Measurements from ENCODE around the gene DOCK3.

DOCK3 gene

DNA sequence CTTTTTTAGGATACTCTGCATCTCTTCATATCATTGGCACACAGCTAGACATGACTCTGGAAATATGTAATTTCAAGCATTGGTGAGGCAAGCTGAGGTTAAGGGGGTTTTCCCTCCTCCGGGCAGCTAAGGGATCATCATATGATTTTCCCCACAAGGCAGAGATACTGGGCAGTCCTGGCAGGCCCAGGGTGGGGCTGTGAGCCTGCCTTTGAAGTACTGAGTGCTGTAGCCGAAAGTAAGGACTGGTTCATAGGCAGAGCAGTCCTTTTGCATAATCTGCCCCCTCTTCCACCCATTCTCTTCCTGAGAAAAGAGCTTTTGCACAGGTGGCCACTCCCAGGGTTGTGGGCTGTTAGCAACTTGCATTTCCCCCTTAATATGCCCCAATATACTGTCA, 541.6 kb downstream of the DOCK3 start:
- TF ChIP-seq, protein P1, sequence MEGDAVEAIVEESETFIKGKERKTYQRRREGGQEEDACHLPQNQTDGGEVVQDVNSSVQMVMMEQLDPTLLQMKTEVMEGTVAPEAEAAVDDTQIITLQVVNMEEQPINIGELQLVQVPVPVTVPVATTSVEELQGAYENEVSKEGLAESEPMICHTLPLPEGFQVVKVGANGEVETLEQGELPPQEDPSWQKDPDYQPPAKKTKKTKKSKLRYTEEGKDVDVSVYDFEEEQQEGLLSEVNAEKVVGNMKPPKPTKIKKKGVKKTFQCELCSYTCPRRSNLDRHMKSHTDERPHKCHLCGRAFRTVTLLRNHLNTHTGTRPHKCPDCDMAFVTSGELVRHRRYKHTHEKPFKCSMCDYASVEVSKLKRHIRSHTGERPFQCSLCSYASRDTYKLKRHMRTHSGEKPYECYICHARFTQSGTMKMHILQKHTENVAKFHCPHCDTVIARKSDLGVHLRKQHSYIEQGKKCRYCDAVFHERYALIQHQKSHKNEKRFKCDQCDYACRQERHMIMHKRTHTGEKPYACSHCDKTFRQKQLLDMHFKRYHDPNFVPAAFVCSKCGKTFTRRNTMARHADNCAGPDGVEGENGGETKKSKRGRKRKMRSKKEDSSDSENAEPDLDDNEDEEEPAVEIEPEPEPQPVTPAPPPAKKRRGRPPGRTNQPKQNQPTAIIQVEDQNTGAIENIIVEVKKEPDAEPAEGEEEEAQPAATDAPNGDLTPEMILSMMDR (conservative IDR thresholded peaks at IDR 0.05; ENCODE audit: low read depth, low read length) = no peak
- DNase-seq (ENCODE audit: low read depth) = no peak
- H3K4me3 ChIP-seq (ENCODE audit: low read length) = no peak overlapping the region

DNA sequence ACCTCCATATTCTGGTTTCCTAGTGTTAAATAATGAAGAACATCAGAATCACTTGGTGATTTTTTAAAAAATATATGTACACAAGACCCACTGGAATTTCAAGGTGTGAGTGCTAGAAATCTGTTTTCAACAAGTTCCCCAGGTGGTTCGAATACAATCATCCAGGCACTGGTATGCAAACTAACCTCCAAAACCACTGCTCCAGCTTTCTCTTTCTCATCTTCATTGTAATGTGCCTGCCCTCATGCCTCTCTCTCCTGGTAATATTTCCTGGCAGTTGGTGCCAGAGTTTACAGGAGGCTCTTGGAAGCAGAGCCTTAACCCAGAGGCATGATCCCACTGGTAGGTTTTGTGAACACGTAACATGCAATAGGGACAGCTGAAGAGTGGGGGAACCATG, 547.2 kb downstream of the DOCK3 start:
- TF ChIP-seq, protein P1 (conservative IDR thresholded peaks at IDR 0.05; ENCODE audit: low read depth, low read length) = no peak
- no peak overlapping the region for H3K4me3 ChIP-seq (ENCODE audit: low read length)
- no peak for DNase-seq (ENCODE audit: low read depth)

DNA sequence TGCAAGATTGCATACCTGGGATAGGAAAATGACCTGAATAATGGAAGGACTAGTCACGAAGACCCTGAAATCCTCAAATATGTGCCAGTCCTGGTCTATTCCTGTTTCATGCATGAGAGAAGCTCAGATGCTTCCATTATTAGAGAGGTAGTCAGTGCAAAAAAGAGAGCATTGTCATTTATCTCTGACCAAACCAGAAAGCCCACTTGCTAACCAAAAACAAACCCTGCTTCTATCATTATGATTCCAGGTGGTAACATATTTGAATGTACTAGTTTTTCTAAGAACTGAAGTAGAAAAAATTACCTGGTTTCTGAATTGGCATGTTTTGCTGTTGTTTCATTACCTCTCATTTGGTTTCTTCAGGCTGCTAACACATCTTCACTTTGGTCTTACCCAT, 549.6 kb downstream of the DOCK3 start:
- TF ChIP-seq, protein P1 (conservative IDR thresholded peaks at IDR 0.05; ENCODE audit: low read depth, low read length) = no peak
- no peak overlapping the region for H3K4me3 ChIP-seq (ENCODE audit: low read length)
- DNase-seq (ENCODE audit: low read depth) = no peak

DNA sequence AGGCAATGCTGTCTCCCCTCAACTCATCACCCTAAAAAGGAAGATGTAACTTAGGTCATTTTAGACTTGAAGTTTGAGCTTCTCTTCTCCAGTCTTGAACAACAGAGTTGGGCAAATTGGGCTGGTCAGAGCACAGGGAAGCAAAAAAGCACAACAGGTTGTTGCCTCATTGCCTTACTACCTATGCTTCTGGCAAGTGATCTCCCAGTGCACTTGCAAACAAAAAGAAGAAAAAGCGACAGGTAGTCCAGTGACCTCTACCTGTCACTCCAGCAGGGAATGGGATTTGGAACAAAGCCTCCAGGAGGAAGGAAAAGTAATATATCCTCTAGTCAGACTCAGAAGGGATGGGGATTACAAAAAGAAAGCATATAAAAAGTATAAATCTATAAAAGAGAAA, 550.1 kb downstream of the DOCK3 start:
- H3K4me3 ChIP-seq (ENCODE audit: low read length) = no peak overlapping the region
- TF ChIP-seq, protein P1 (conservative IDR thresholded peaks at IDR 0.05; ENCODE audit: low read depth, low read length) = no peak
- DNase-seq (ENCODE audit: low read depth) = no peak

DNA sequence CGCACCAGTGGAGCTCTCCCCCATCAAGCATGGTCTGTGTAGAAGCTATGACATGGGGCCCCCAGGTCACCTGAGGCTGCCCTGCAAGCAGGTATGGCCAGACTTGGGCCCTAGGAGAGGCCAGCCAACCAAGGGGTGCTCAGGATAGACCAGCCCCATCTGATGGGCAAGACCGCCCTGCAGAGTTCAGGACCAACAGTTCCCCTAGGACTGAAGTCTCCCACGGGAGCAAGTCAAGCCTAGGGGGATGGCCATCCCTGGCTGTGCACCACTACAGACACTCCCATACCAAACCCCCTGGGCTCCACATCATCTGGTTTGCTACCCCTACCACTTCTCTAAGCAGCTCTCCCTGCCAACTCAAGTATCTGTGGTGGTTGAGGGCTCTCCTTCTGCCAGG, 568.2 kb downstream of the DOCK3 start:
- no peak overlapping the region for H3K4me3 ChIP-seq (ENCODE audit: low read length)
- no peak for DNase-seq (ENCODE audit: low read depth)

DNA sequence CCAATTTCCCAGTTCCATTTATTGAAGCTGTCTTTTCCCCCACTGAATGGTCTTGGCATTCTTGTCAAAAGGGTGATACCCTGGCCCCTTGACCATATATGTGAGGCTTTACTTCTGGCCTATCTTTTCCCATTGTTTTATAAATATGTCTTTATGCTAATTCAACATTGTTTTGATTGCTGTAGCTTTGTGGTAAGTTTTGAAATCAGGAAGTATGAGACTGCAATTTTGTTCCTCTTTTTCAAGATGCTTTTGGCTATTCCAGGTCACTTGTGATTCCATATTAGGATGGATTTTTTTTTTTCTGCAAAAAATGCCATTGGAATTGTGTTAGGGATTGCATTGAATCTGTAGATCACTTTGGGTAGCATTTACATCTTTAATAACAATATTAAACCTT, 569.2 kb downstream of the DOCK3 start:
- no peak overlapping the region for H3K4me3 ChIP-seq (ENCODE audit: low read length)
- DNase-seq (ENCODE audit: low read depth) = no peak
- TF ChIP-seq, protein P1 (conservative IDR thresholded peaks at IDR 0.05; ENCODE audit: low read depth, low read length) = no peak

More for the DNA sequence above, 568.2 kb downstream of the DOCK3 start:
- TF ChIP-seq, protein P1 (conservative IDR thresholded peaks at IDR 0.05; ENCODE audit: low read depth, low read length) = no peak

DNA sequence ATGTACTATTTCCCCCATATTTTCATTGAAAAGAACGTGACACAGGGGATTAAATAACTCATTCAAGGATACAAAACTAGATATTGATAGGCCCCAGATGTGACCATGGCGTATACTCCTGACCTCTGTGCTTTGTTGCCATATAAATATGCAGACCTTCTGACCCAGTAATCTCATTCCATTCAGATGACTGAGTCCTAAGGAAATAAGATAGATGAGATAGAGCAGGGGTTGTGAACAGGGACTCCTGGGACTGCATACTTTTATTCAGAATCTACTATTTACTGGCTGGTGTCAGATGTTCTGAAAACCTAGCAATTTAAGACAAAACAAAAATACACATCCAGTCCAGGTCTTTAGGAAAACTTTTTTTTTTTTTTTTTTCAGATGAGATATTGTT, 571.1 kb downstream of the DOCK3 start:
- TF ChIP-seq, protein P1 (conservative IDR thresholded peaks at IDR 0.05; ENCODE audit: low read depth, low read length) = no peak
- H3K4me3 ChIP-seq (ENCODE audit: low read length) = no peak overlapping the region
- DNase-seq (ENCODE audit: low read depth) = no peak
